Body of pancreas (tissue), 4 donors: Measurements from ENCODE around the gene CHCHD6.

ENCODE experiments used
- POLR2A ChIP-seq, 3 donors: fragments of 450-650 bp; IDR thresholded peaks; one replicate each; pipeline ENCODE4 v1.6.1; 2016; ENCODE audit warnings: antibody characterized with exemption in 3 of 3, mild to moderate bottlenecking in 2 of 3
- TF ChIP-seq, protein P1 (sequence below), 7 experiments: fragments of 450-650 bp in 4 of 7; fragments of 200-600 bp in 3 of 7; sonication (generic) in 3 of 7; IDR thresholded peaks; one replicate each; pipeline ENCODE4 v1.5.1; 2016 to 2019; ENCODE audit warnings: antibody characterized with exemption in 7 of 7

DNA sequence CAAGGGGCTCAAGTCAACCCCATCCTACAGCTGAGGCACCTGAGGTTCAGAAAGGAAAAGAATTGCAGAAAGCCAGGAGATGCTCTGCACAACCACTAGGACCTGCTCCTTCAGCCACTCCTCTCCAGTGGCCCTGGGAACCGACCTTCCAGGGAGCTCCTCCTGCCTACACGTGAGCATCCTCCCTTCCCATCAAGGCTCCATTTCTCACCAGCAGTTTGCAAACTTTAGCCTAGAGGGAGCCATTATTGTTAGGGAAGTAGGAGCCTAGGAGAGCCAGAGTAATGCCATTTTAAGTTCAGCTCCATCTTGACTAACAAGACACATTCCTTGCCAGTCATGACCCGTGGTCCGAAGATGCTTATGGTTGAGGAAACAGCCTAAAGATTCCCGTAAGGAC, 11.2 kb upstream of the CHCHD6 start:
- TF ChIP-seq, protein P1, sequence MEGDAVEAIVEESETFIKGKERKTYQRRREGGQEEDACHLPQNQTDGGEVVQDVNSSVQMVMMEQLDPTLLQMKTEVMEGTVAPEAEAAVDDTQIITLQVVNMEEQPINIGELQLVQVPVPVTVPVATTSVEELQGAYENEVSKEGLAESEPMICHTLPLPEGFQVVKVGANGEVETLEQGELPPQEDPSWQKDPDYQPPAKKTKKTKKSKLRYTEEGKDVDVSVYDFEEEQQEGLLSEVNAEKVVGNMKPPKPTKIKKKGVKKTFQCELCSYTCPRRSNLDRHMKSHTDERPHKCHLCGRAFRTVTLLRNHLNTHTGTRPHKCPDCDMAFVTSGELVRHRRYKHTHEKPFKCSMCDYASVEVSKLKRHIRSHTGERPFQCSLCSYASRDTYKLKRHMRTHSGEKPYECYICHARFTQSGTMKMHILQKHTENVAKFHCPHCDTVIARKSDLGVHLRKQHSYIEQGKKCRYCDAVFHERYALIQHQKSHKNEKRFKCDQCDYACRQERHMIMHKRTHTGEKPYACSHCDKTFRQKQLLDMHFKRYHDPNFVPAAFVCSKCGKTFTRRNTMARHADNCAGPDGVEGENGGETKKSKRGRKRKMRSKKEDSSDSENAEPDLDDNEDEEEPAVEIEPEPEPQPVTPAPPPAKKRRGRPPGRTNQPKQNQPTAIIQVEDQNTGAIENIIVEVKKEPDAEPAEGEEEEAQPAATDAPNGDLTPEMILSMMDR (IDR thresholded peaks at IDR 0.05), result no peak
- no peak for TF ChIP-seq POLR2A (IDR thresholded peaks at IDR 0.05)
